HL-60 (cell line): ENCODE data around the gene NRIP1.

Experiments
- DNase-seq, 2 experiments: peaks; one replicate each; pipeline ENCODE4 v3.0.0-alpha.2; 2010 to 2020; ENCODE audit warnings: low read depth in 1 of 2, low spot score in 1 of 2
- H3K27ac ChIP-seq: fragments of 250-450 bp; sonication (Bioruptor Pico); replicated peaks from 2 replicates; pipeline ENCODE4 v1.5.1; 2020; ENCODE audit warnings: mild to moderate bottlenecking, moderate library complexity
- H3K27me3 ChIP-seq: fragments of 250-450 bp; sonication (Bioruptor Pico); 2 replicates; pipeline ENCODE4 v1.5.1; 2021; ENCODE audit warnings: mild to moderate bottlenecking, moderate library complexity; ENCODE audit not compliant: insufficient read depth, poor library complexity, severe bottlenecking
- H3K4me3 ChIP-seq: replicated peaks from 2 replicates; pipeline ENCODE4 v1.5.1; 2011; ENCODE audit warnings: mild to moderate bottlenecking, control low read depth, low read length; ENCODE audit not compliant: insufficient read depth
- GABPA ChIP-seq: IDR thresholded peaks from 2 replicates; pipeline ENCODE4 v1.6.1; 2012; ENCODE audit warnings: low read depth
- POLR2AphosphoS5 ChIP-seq: IDR thresholded peaks from 2 replicates; pipeline ENCODE4 v1.6.1; 2012; ENCODE audit warnings: low read depth
- SPI1 ChIP-seq: IDR thresholded peaks from 2 replicates; pipeline ENCODE4 v1.6.1; 2012; ENCODE audit warnings: low read depth, mild to moderate bottlenecking, borderline replicate concordance
- TF ChIP-seq, protein P1 (sequence below): IDR thresholded peaks from one replicate; pipeline ENCODE4 v1.5.1; 2011; ENCODE audit warnings: low read length, control low read depth, inconsistent platforms; ENCODE audit not compliant: insufficient read depth
- TF ChIP-seq, protein P2 (sequence below): IDR thresholded peaks from 2 replicates; pipeline ENCODE4 v1.6.1; 2012; ENCODE audit warnings: low read depth; ENCODE audit not compliant: insufficient replicate concordance

NRIP1 gene

DNA sequence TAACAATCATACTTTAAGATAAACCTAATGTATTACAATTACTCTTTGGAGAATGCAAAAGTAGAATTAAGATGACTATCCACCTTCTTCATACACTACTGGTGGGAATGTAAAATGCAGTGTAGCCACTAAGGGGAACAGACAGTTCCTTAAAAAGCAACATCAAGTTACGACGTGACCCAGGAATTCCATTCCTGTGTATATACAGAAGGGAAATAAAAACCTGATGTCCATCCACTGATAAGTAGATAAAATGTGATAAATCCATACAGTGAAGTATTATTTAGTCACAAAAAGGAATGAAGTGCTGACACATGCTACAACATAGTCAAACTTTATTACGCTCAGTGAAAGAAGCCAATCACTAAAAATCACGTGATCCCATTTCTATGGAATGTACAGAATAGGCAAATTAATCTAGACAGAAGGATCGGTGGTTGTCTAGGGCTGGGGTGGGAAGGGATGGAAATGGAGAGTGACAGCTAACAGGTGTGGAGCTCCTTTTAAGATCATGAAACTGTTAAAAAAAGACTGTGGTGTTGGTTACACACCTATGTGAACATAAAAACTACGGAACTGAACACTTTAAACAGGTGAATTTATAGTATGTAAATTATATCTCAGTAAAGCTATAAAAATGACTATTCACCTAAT is 42.1 kb downstream of the NRIP1 start:
- no peak for DNase-seq
- Histone ChIP-seq H3K4me3 (no peak overlapping the region), H3K27ac (no peak overlapping the region), H3K27me3 (no peaks in the 10 kb centered on the region)
- TF ChIP-seq, protein P1, sequence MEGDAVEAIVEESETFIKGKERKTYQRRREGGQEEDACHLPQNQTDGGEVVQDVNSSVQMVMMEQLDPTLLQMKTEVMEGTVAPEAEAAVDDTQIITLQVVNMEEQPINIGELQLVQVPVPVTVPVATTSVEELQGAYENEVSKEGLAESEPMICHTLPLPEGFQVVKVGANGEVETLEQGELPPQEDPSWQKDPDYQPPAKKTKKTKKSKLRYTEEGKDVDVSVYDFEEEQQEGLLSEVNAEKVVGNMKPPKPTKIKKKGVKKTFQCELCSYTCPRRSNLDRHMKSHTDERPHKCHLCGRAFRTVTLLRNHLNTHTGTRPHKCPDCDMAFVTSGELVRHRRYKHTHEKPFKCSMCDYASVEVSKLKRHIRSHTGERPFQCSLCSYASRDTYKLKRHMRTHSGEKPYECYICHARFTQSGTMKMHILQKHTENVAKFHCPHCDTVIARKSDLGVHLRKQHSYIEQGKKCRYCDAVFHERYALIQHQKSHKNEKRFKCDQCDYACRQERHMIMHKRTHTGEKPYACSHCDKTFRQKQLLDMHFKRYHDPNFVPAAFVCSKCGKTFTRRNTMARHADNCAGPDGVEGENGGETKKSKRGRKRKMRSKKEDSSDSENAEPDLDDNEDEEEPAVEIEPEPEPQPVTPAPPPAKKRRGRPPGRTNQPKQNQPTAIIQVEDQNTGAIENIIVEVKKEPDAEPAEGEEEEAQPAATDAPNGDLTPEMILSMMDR = no peak
- TF ChIP-seq GABPA (no peak), SPI1 (no peak), POLR2AphosphoS5 (no peak)
- TF ChIP-seq, protein P2, sequence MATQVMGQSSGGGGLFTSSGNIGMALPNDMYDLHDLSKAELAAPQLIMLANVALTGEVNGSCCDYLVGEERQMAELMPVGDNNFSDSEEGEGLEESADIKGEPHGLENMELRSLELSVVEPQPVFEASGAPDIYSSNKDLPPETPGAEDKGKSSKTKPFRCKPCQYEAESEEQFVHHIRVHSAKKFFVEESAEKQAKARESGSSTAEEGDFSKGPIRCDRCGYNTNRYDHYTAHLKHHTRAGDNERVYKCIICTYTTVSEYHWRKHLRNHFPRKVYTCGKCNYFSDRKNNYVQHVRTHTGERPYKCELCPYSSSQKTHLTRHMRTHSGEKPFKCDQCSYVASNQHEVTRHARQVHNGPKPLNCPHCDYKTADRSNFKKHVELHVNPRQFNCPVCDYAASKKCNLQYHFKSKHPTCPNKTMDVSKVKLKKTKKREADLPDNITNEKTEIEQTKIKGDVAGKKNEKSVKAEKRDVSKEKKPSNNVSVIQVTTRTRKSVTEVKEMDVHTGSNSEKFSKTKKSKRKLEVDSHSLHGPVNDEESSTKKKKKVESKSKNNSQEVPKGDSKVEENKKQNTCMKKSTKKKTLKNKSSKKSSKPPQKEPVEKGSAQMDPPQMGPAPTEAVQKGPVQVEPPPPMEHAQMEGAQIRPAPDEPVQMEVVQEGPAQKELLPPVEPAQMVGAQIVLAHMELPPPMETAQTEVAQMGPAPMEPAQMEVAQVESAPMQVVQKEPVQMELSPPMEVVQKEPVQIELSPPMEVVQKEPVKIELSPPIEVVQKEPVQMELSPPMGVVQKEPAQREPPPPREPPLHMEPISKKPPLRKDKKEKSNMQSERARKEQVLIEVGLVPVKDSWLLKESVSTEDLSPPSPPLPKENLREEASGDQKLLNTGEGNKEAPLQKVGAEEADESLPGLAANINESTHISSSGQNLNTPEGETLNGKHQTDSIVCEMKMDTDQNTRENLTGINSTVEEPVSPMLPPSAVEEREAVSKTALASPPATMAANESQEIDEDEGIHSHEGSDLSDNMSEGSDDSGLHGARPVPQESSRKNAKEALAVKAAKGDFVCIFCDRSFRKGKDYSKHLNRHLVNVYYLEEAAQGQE = no peak

DNA sequence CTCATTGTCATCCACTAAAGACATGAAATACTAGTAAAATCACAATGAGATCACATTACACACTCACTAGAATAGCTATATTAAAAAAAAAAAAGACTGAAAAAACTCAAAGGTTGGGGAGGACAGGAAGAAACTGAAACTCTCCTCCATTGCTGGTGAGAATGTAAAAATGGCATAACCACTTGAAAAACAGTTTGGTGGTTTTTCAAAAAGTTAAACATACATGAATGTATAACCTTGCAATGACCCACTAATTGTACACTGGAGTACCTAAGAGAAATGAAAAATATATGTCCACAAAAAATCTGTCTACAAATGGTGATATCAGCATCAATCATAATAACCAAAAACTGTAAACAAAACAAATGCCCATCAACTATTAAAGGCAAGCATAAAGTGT is 44.0 kb downstream of the NRIP1 start:
- Histone ChIP-seq H3K27ac (no peak overlapping the region), H3K27me3 (no peaks in the 10 kb centered on the region), H3K4me3 (no peak overlapping the region)
- no peak for DNase-seq
- TF ChIP-seq GABPA (no peak), SPI1 (no peak), POLR2AphosphoS5 (no peak)
- TF ChIP-seq, protein P1 = no peak
- TF ChIP-seq, protein P2 = no peak

DNA sequence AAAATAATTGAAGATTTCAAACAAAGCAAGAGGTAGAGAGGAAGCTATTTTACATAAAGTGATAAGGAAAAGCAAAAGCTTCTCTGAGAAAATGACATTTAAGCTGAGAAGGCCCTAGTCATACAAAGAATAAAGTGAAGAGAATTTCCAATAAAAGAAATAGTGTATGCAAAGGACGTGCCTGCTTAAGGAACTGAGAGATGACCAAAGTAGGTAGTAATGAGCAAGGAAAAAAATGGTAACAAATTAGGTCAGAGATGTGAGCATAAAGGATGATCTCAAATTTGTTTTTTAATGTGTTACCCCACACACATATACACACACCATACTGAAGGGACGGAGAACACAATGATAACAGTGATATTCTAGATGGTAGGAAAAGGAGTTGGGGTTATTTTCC is 46.4 kb downstream of the NRIP1 start:
- Histone ChIP-seq H3K27ac (no peak overlapping the region), H3K27me3 (no peaks in the 10 kb centered on the region), H3K4me3 (no peak overlapping the region)
- DNase-seq = no peak
- TF ChIP-seq, protein P1 = no peak
- no peak for TF ChIP-seq POLR2AphosphoS5
- no peak for TF ChIP-seq GABPA
- no peak for TF ChIP-seq SPI1
- TF ChIP-seq, protein P2 = no peak
